HepG2 (cell line): Measurements from ENCODE around the gene ETHE1. TPM values are rescaled to one million over a fixed set of nuclear protein-coding genes. Genes with fewer than 3 reads are reported as not detected.

Experiments used
- BHLHE40 ChIP-seq: IDR thresholded peaks from 2 replicates; pipeline ENCODE4 v1.6.1; 2011; ENCODE audit warnings: low read length, improper control_type of control experiment
- FOXA1 ChIP-seq, 2 experiments: fragments of 450-650 bp in 1 of 2; sonication (generic) in 1 of 2; formaldehyde crosslinking in 1 of 2; IDR thresholded peaks; 2 replicates each; pipeline versions ENCODE4 v1.4.0 to v1.6.1; 2016 to 2020; ENCODE audit warnings: missing genetic modification reagents in 1 of 2
- PHF8 ChIP-seq: sonication (generic); formaldehyde crosslinking; IDR thresholded peaks from 2 replicates; pipeline ENCODE4 v1.5.0; 2020; ENCODE audit warnings: missing genetic modification reagents
- TBX2 ChIP-seq: sonication (generic); formaldehyde crosslinking; IDR thresholded peaks from 2 replicates; pipeline ENCODE4 v1.5.0; 2020; ENCODE audit warnings: missing genetic modification reagents, mild to moderate bottlenecking, borderline replicate concordance
- TOPORS ChIP-seq: sonication (generic); formaldehyde crosslinking; IDR thresholded peaks from 2 replicates; pipeline ENCODE4 v1.8.0; 2023; ENCODE audit warnings: mild to moderate bottlenecking, missing genetic modification reagents
- YEATS4 ChIP-seq: sonication (generic); formaldehyde crosslinking; IDR thresholded peaks from 2 replicates; pipeline ENCODE4 v1.4.0; 2020; ENCODE audit warnings: missing genetic modification reagents, borderline replicate concordance
- ZEB1 ChIP-seq: IDR thresholded peaks from 2 replicates; pipeline ENCODE4 v1.6.1; 2012; ENCODE audit warnings: mild to moderate bottlenecking, low read depth, inconsistent platforms; ENCODE audit not compliant: insufficient replicate concordance
- ZFY ChIP-seq: sonication (generic); formaldehyde crosslinking; IDR thresholded peaks from 2 replicates; pipeline ENCODE4 v1.4.0; 2020; ENCODE audit warnings: missing genetic modification reagents
- ZMAT3 ChIP-seq: sonication (generic); formaldehyde crosslinking; conservative IDR thresholded peaks from 2 replicates; pipeline ENCODE4 v1.7.0; 2021; ENCODE audit warnings: missing genetic modification reagents
- ZNF292 ChIP-seq: sonication (generic); formaldehyde crosslinking; IDR thresholded peaks from 2 replicates; pipeline ENCODE4 v1.8.1; 2022; ENCODE audit warnings: mild to moderate bottlenecking, low read depth, missing genetic modification reagents, borderline replicate concordance
- ZNF562 ChIP-seq: sonication (generic); formaldehyde crosslinking; IDR thresholded peaks from 2 replicates; pipeline ENCODE4 v1.8.0; 2022; ENCODE audit warnings: missing genetic modification reagents, borderline replicate concordance
- ZNF709 ChIP-seq: sonication (generic); formaldehyde crosslinking; IDR thresholded peaks from 2 replicates; pipeline ENCODE4 v1.5.0; 2020; ENCODE audit warnings: mild to moderate bottlenecking, missing genetic modification reagents
- ZNF773 ChIP-seq: sonication (generic); formaldehyde crosslinking; IDR thresholded peaks from 2 replicates; pipeline ENCODE4 v1.4.0; 2020; ENCODE audit warnings: missing genetic modification reagents, borderline replicate concordance
- ZNF777 ChIP-seq: sonication (generic); formaldehyde crosslinking; IDR thresholded peaks from 2 replicates; pipeline ENCODE4 v1.4.0; 2020; ENCODE audit warnings: missing genetic modification reagents
- polyA plus RNA-seq, 8 experiments: library from polyadenylated mRNA; depleted of rRNA in 3 of 8; stranded (reverse) in 7 of 8; unstranded in 1 of 8; fragments of >200 nt; fragmentation: Illumina TruSeq in 4 of 8; extraction: Trizol in 4 of 8; gene quantifications; 2 replicates each; pipeline versions ENCODE4 v1.2.1 to v1.2.3, GENCODE V29; 2011 to 2016; ENCODE audit warnings: low read depth in 4 of 8, missing spikeins in 1 of 8, mixed read lengths in 1 of 8; ENCODE audit not compliant: insufficient read depth in 1 of 8
- total RNA-seq, 5 experiments: library from RNA; depleted of rRNA; stranded (reverse); fragments of >200 nt; fragmentation: Illumina TruSeq; extraction: Trizol; gene quantifications; 2 replicates each; pipeline ENCODE4 v1.2.3, GENCODE V29; 2016; ENCODE audit warnings: low read depth in 1 of 5
- TF ChIP-seq, protein P1 (sequence below): sonication (generic); formaldehyde crosslinking; IDR thresholded peaks from 2 replicates; pipeline ENCODE4 v1.4.0; 2020; ENCODE audit warnings: missing genetic modification reagents
- TF ChIP-seq, protein P2 (sequence below): sonication (generic); formaldehyde crosslinking; IDR thresholded peaks from 2 replicates; pipeline ENCODE4 v1.4.0; 2020; ENCODE audit warnings: mild to moderate bottlenecking, missing genetic modification reagents
- TF ChIP-seq, protein P3 (sequence below): sonication (generic); formaldehyde crosslinking; IDR thresholded peaks from 2 replicates; pipeline ENCODE4 v1.5.1; 2020; ENCODE audit warnings: mild to moderate bottlenecking, missing genetic modification reagents, moderate library complexity
- TF ChIP-seq, protein P4 (sequence below): sonication (generic); formaldehyde crosslinking; IDR thresholded peaks from 2 replicates; pipeline ENCODE4 v1.4.0; 2020; ENCODE audit warnings: mild to moderate bottlenecking, missing genetic modification reagents
- TF ChIP-seq, protein P5 (sequence below): sonication (generic); formaldehyde crosslinking; IDR thresholded peaks from 2 replicates; pipeline ENCODE4 v1.8.0; 2022; ENCODE audit warnings: mild to moderate bottlenecking, missing genetic modification reagents; ENCODE audit not compliant: insufficient replicate concordance

The ETHE1 gene
- total and polyA plus RNA-seq, 2 of the 13 experiments (the other 11 are each of a cell fraction or from before 2014, with no cell fraction given), result 32.5 to 58.4 TPM

DNA sequence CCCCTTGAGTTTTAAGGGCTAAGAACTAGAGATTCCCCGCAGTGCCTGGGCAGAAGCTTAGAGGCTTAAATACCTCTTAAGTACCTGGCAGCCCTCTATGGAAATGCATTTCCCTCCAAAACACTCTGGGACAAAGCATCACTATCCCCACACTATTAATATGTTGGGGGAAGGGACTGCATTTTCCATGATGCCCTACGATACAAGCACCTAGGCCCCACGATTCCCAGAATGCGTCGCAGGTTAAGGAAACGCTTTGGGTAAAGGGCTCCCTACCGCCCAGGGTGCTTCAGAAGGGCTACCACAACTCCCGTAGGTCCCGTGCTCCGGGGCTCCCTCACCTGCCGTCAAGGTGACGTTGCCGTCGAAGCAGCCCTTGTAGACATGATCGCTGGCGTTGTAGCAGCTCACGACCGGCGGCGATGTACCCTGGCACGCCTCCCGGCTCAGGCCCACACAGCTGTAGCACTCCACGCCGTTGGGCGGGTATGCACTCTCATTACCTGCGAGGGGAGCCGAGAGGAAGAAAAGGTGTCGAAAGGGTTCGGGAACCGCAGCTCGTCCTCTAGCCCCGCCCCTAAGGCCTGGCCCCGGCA, 64.1 kb downstream of the ETHE1 start (continued):
- TF ChIP-seq ZNF773 (CRISPR knock-in tag) (0 out of 2 replicates have a peak, but pooled peaks have one; percentile 13), ZNF709 (CRISPR knock-in tag) (no peak), ZEB1 (peak; percentile 58), PHF8 (CRISPR knock-in tag) (no peak), ZNF777 (peak; percentile 99), FOXA1 (IDR thresholded peaks at IDR 0.05) (no peak), FOXA1 (CRISPR knock-in tag; IDR thresholded peaks at IDR 0.05) (peak; percentile 3; the same call in 1 of the 2 replicates), ZFY (CRISPR knock-in tag) (no peak; the same call in none of the 2 replicates), BHLHE40 (no peak), YEATS4 (CRISPR knock-in tag) (peak; percentile 31; the same call in 1 of the 2 replicates), ZNF562 (CRISPR knock-in tag) (no peak), ZNF292 (CRISPR knock-in tag) (no peak), ZMAT3 (CRISPR knock-in tag) (0 out of 2 replicates have a peak, but pooled peaks have one; percentile 15), TBX2 (CRISPR knock-in tag) (peak; percentile 49; the same call in 1 of the 2 replicates), TOPORS (CRISPR knock-in tag) (no peak)
- TF ChIP-seq, protein P1, sequence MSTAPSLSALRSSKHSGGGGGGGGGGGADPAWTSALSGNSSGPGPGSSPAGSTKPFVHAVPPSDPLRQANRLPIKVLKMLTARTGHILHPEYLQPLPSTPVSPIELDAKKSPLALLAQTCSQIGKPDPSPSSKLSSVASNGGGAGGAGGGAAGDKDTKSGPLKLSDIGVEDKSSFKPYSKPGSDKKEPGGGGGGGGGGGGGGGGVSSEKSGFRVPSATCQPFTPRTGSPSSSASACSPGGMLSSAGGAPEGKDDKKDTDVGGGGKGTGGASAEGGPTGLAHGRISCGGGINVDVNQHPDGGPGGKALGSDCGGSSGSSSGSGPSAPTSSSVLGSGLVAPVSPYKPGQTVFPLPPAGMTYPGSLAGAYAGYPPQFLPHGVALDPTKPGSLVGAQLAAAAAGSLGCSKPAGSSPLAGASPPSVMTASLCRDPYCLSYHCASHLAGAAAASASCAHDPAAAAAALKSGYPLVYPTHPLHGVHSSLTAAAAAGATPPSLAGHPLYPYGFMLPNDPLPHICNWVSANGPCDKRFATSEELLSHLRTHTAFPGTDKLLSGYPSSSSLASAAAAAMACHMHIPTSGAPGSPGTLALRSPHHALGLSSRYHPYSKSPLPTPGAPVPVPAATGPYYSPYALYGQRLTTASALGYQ (CRISPR knock-in tag), result no peak
- TF ChIP-seq, protein P2, sequence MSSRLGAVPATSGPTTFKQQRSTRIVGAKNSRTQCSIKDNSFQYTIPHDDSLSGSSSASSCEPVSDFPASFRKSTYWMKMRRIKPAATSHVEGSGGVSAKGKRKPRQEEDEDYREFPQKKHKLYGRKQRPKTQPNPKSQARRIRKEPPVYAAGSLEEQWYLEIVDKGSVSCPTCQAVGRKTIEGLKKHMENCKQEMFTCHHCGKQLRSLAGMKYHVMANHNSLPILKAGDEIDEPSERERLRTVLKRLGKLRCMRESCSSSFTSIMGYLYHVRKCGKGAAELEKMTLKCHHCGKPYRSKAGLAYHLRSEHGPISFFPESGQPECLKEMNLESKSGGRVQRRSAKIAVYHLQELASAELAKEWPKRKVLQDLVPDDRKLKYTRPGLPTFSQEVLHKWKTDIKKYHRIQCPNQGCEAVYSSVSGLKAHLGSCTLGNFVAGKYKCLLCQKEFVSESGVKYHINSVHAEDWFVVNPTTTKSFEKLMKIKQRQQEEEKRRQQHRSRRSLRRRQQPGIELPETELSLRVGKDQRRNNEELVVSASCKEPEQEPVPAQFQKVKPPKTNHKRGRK (CRISPR knock-in tag), result no peak
- TF ChIP-seq, protein P3, sequence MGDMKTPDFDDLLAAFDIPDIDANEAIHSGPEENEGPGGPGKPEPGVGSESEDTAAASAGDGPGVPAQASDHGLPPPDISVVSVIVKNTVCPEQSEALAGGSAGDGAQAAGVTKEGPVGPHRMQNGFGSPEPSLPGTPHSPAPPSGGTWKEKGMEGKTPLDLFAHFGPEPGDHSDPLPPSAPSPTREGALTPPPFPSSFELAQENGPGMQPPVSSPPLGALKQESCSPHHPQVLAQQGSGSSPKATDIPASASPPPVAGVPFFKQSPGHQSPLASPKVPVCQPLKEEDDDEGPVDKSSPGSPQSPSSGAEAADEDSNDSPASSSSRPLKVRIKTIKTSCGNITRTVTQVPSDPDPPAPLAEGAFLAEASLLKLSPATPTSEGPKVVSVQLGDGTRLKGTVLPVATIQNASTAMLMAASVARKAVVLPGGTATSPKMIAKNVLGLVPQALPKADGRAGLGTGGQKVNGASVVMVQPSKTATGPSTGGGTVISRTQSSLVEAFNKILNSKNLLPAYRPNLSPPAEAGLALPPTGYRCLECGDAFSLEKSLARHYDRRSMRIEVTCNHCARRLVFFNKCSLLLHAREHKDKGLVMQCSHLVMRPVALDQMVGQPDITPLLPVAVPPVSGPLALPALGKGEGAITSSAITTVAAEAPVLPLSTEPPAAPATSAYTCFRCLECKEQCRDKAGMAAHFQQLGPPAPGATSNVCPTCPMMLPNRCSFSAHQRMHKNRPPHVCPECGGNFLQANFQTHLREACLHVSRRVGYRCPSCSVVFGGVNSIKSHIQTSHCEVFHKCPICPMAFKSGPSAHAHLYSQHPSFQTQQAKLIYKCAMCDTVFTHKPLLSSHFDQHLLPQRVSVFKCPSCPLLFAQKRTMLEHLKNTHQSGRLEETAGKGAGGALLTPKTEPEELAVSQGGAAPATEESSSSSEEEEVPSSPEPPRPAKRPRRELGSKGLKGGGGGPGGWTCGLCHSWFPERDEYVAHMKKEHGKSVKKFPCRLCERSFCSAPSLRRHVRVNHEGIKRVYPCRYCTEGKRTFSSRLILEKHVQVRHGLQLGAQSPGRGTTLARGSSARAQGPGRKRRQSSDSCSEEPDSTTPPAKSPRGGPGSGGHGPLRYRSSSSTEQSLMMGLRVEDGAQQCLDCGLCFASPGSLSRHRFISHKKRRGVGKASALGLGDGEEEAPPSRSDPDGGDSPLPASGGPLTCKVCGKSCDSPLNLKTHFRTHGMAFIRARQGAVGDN, result peak; percentile 78
- TF ChIP-seq, protein P4, sequence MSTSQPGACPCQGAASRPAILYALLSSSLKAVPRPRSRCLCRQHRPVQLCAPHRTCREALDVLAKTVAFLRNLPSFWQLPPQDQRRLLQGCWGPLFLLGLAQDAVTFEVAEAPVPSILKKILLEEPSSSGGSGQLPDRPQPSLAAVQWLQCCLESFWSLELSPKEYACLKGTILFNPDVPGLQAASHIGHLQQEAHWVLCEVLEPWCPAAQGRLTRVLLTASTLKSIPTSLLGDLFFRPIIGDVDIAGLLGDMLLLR (CRISPR knock-in tag), result 0 out of 2 replicates have a peak, but pooled peaks have one; percentile 31
- TF ChIP-seq, protein P5, sequence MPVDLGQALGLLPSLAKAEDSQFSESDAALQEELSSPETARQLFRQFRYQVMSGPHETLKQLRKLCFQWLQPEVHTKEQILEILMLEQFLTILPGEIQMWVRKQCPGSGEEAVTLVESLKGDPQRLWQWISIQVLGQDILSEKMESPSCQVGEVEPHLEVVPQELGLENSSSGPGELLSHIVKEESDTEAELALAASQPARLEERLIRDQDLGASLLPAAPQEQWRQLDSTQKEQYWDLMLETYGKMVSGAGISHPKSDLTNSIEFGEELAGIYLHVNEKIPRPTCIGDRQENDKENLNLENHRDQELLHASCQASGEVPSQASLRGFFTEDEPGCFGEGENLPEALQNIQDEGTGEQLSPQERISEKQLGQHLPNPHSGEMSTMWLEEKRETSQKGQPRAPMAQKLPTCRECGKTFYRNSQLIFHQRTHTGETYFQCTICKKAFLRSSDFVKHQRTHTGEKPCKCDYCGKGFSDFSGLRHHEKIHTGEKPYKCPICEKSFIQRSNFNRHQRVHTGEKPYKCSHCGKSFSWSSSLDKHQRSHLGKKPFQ (CRISPR knock-in tag), result no peak
